GM21619 (cell line): Measurements from ENCODE around the gene CARD10.

Source experiments
- ATAC-seq: cut with Tn5 transposase; IDR thresholded peaks from one replicate; pipeline ENCODE4 v1.9.1; 2021; ENCODE audit not compliant: unreplicated experiment

CARD10 gene

GRCh38 chr22:37488337-37489135 is 30.7 kb downstream of the CARD10 start:
- ATAC-seq = no peak

GRCh38 chr22:37487571-37487970 is 31.6 kb downstream of the CARD10 start:
- no peak for ATAC-seq

DNA sequence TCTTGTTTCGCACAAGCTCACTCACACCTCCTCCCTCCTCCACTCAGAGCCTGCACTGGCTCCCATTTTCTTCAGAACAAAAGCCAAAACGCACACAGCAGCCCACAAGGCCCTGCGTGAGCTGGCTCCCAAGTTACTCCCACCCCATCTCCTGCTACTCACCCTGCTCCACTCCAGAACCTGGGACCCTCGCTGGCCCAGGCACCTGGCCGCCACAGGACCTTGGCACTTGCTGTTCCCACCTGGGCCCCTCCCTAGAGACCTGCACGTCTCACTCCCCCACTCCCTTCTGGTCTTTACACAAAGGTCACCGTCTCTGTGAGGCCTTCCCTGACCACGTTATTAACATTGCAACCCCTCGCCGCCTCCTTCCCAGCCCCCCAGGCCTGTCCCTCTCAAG is 32.1 kb downstream of the CARD10 start:
- no peak for ATAC-seq

DNA sequence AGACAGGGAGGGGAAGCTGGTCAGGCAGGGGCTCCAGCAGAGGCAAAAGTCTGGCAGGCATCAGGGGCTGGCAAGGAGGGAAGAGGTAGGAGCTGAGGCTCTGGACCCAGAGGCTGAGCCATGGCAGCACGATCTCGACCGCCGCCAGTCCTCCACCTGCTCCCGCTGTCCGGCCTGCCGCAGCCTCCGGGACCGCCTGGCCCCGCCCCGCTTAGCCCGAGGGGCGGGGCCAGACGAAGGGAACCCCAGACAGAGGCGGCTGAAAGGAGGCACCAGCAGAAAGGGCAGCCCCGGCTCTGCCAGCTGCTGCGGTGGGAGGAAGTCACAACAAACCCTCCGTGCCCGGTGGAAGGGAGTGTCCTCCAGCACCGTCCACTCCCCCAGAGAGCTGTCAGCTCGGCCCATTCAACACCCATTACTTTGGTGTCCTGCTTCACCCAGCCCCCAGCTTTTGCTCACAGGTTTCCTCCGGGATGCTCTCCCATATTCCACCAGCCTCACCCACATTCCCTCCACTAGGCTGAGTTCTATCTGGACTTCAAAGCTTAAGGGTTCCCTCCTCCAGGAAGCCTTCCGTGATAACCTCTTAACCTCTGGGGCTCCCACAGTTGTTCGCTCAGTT is 32.9 kb downstream of the CARD10 start, which contains the start of gene MFNG:
TSS of gene MFNG (minus strand) at position 161 of the 622 bp plus-strand sequence. CDS start 207 bp downstream, outside the sequence.
- peak; percentile 53 for ATAC-seq

DNA sequence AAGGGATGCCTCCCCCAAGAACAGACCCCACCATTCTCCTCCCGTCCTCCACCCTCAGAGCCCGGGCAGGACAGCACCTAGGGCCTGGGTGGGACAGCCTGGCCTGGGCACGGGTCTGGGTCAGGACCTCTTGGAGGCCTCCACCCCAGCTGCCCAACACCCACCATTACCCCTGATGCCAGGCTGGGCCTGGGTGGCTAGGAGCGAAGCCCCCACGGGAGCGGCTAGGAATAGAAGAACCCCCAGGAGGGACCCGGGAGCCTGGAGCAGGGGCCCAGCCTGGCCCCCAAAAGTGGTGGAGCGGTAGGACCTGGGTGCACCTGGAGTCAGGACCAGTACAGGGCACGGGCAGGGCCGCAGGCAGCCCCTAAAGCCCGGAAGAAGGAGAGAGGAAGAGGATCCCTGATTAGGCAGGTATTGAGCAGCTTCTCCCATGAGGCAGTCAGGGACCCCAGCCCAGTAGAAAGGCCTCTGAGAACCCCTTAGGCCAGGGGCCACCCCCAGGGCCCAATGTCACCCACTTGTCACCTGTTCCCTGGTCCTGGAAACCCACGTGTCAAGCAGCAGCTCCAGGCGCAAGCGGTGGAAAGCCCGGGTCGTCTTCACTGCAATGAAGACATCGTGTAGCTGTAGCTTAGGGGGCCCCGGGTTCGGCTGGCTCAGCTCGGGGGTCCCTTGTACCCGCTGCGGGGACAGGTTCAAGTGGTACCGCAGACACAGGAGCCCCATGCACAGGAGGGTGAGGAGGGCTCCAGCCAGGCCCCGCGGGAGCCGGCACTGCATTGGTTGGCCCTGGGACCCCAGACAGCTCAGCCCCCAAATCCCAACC is 33.6 kb downstream of the CARD10 start:
- peak; percentile 2 for ATAC-seq

- ATAC-seq = no peak
Measured at GRCh38 chr22:37484480-37485394, 34.5 kb downstream of the CARD10 start.

GRCh38 chr22:37483050-37483449 is 36.2 kb downstream of the CARD10 start:
- no peak for ATAC-seq

DNA sequence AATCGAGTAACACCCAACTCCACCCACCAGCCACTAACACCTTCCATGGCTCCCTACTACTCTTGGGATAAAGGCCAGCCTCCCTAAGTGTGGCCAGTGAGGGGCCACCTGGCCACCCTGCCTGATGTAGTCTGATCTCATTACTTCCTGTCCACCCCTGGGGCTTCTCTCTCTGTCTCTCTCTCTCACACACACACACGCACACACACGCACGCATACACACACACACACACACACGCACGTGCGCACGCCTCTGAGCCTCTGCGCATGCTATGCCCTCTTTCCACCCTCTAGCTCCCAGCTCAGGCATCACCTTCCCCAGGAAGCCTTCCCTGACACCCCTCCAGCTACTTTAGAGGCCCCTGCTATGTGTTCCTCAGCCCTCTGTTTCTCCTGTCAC is 37.0 kb downstream of the CARD10 start:
- no peak for ATAC-seq

DNA sequence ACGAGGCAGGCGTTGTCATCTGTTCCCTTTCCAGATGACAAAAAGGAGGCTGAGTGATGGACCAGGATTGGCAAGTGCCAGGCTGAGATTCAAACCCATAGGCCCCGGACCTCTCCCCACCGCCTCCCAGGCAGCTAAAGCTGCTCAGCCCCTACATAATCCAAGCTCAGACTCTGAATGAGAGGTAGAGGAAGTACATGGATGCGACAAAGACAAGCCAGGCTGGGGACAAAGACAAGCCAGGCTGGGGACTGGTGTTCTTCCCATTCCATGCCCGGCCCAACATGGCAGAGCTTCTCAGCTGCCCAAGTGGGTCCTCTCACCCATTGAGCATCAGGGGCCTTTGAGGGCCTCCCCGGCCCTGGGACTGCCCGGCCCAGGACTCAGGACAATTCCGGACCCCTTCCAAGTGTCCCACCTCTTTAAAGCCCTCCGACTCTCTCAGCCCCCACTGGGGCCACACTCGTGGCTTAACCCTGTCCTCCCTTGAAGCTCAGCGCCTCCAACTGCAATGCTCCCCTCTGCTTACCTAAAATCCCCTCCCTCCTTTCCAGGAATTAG is 37.8 kb downstream of the CARD10 start:
- ATAC-seq = no peak

DNA sequence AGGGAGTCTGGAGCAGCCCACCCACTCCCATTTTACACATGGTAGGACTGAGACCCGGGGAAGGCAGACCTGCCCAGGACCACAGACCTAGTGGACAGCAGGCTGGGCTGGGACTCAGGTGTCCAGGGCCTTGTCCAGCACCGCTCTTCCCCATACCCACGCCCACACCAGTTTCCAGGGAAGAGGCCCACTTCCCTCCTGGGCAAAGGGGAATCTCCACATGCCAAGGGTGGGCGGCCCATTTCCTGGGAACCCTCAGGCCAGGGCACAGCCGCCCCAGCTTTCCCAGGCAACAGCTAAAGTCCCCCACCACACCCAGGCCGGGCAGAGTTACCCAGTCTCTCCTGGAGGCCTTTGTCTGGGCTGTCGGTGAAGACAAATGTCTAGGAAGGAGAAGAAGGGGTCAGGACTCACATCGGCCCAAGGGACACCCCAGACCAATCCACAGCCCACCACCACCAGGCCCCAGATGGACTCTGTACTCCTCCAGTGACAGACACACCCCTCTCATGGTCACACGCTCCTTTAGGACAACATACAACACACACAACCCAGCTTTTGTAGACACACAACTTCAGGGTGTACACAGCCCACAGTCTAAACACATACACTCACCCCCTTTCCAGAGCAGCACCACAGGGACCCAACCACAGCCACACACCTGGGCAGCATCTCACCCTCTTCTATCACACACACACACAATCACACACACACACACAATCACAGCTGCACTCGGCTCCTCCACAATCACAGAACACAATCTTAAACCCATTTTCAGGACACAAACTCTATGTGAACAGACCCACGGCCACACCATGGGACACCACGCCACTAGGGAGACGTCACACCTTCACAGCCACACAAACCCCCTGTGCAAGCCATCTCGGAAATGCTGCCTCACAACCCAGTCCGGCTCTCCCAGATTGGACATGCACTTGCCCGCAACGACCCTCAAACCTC is 38.5 kb downstream of the CARD10 start:
- no peak for ATAC-seq

DNA sequence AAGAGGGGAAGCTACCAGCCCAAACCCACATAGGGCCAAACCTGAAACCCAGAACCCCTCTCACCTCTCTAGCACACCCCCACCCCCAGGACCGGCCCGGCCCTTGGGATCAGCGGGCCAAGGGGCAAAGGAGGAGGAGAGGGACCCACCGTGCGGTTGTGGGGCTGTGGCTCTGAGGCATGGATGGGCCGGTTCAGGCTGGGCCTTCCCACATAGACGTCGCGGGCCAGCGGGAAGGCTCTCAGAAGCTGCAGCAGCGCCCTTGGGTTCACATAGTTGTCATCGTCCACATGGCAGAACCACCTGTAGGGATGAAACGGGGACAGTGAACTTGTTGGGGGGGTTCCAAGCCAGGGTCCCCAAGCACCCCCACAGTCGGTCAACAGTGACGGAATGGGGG is 40.0 kb downstream of the CARD10 start:
- ATAC-seq = no peak

- ATAC-seq = no peak
Measured at GRCh38 chr22:37476389-37477329, 42.6 kb downstream of the CARD10 start.

GRCh38 chr22:37474447-37475090 is 44.6 kb downstream of the CARD10 start:
- ATAC-seq = no peak

DNA sequence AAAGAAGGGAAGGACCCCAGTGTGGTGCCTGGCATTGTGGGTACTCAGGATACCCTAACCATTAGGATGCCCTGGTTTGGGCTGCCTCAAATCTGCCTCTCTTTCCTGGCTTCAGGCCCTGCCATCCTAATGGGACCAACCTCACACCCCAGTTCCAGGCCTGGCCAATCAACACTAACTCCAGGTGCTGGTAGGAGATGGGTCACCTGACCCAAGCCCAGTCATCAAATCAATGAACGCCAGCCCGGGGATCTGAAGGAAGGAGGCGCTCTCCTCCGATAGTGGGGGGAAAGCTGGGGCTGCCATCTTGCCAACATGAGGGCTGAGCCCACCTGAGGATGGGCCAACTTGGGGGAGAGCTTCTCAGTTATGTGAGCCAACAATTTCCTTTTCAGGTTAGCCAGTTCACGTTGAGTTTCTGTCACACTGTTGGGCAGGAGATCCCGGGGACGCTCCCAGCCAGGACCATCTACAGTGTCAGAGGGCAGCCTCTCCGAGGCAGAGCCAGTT is 45.7 kb downstream of the CARD10 start:
- ATAC-seq = no peak

- ATAC-seq = no peak
Measured at GRCh38 chr22:37472418-37473006, 46.7 kb downstream of the CARD10 start.

GRCh38 chr22:37471727-37472417 is 47.3 kb downstream of the CARD10 start:
- ATAC-seq = no peak
